GM23338 (cell line): ENCODE measurements around the gene DDB1.
A peak's percentile ranks its signal among the peaks of the same experiment; 100 is the strongest.

ENCODE experiments used
- EZH2 ChIP-seq: fragments of 200-600 bp; sonication (generic); IDR thresholded peaks from one replicate; pipeline ENCODE4 v1.8.0; 2017; ENCODE audit warnings: antibody characterized with exemption, mild to moderate bottlenecking, low read depth; ENCODE audit not compliant: unreplicated experiment
- EZH2phosphoT487 ChIP-seq: fragments of 200-600 bp; sonication (generic); IDR thresholded peaks from one replicate; pipeline ENCODE4 v1.8.1; 2018; ENCODE audit warnings: antibody characterized with exemption; ENCODE audit not compliant: unreplicated experiment
- JUNB ChIP-seq: IDR thresholded peaks from one replicate; pipeline ENCODE4 v1.6.1; 2016; ENCODE audit warnings: antibody characterized with exemption; ENCODE audit not compliant: unreplicated experiment
- TF ChIP-seq, protein P1 (sequence below), 2 experiments: fragments of 200-600 bp in 1 of 2; sonication (generic) in 1 of 2; conservative IDR thresholded peaks; 2 replicates each; pipeline versions ENCODE4 v1.5.1 to v1.6.1; 2016 to 2017; ENCODE audit warnings: antibody characterized with exemption in 2 of 2, low read depth in 2 of 2, mild to moderate bottlenecking in 2 of 2, moderate library complexity in 1 of 2
- TF ChIP-seq, protein P2 (sequence below): IDR thresholded peaks from one replicate; pipeline ENCODE4 v1.6.1; 2018; ENCODE audit warnings: antibody characterized with exemption; ENCODE audit not compliant: unreplicated experiment

- TF ChIP-seq, protein P1, sequence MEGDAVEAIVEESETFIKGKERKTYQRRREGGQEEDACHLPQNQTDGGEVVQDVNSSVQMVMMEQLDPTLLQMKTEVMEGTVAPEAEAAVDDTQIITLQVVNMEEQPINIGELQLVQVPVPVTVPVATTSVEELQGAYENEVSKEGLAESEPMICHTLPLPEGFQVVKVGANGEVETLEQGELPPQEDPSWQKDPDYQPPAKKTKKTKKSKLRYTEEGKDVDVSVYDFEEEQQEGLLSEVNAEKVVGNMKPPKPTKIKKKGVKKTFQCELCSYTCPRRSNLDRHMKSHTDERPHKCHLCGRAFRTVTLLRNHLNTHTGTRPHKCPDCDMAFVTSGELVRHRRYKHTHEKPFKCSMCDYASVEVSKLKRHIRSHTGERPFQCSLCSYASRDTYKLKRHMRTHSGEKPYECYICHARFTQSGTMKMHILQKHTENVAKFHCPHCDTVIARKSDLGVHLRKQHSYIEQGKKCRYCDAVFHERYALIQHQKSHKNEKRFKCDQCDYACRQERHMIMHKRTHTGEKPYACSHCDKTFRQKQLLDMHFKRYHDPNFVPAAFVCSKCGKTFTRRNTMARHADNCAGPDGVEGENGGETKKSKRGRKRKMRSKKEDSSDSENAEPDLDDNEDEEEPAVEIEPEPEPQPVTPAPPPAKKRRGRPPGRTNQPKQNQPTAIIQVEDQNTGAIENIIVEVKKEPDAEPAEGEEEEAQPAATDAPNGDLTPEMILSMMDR (conservative IDR thresholded peaks at IDR 0.05; ENCODE audit: low read depth in 2 of 2): no peak
- TF ChIP-seq JUNB: no peak
- no peak for TF ChIP-seq EZH2
- TF ChIP-seq, protein P2, sequence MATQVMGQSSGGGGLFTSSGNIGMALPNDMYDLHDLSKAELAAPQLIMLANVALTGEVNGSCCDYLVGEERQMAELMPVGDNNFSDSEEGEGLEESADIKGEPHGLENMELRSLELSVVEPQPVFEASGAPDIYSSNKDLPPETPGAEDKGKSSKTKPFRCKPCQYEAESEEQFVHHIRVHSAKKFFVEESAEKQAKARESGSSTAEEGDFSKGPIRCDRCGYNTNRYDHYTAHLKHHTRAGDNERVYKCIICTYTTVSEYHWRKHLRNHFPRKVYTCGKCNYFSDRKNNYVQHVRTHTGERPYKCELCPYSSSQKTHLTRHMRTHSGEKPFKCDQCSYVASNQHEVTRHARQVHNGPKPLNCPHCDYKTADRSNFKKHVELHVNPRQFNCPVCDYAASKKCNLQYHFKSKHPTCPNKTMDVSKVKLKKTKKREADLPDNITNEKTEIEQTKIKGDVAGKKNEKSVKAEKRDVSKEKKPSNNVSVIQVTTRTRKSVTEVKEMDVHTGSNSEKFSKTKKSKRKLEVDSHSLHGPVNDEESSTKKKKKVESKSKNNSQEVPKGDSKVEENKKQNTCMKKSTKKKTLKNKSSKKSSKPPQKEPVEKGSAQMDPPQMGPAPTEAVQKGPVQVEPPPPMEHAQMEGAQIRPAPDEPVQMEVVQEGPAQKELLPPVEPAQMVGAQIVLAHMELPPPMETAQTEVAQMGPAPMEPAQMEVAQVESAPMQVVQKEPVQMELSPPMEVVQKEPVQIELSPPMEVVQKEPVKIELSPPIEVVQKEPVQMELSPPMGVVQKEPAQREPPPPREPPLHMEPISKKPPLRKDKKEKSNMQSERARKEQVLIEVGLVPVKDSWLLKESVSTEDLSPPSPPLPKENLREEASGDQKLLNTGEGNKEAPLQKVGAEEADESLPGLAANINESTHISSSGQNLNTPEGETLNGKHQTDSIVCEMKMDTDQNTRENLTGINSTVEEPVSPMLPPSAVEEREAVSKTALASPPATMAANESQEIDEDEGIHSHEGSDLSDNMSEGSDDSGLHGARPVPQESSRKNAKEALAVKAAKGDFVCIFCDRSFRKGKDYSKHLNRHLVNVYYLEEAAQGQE: peak; percentile 4
- TF ChIP-seq EZH2phosphoT487: no peak
Measured at GRCh38 chr11:61361741-61362541, 29.0 kb upstream of the DDB1 start, which contains the start of the genes CYB561A3 and TMEM138.
